B cell (primary cell): ENCODE results near the gene ATXN2L.

Experiments used
- EZH2 ChIP-seq: IDR thresholded peaks from 2 replicates; pipeline ENCODE4 v1.6.1; 2012; ENCODE audit warnings: borderline replicate concordance, low read depth, mild to moderate bottlenecking, moderate library complexity, low read length; ENCODE audit not compliant: insufficient read depth, poor library complexity, severe bottlenecking
- TF ChIP-seq, protein P1 (sequence below): fragments of 200-600 bp; IDR thresholded peaks from one replicate; pipeline ENCODE4 v1.8.0; 2022; ENCODE audit warnings: antibody characterized with exemption, mild to moderate bottlenecking

DNA sequence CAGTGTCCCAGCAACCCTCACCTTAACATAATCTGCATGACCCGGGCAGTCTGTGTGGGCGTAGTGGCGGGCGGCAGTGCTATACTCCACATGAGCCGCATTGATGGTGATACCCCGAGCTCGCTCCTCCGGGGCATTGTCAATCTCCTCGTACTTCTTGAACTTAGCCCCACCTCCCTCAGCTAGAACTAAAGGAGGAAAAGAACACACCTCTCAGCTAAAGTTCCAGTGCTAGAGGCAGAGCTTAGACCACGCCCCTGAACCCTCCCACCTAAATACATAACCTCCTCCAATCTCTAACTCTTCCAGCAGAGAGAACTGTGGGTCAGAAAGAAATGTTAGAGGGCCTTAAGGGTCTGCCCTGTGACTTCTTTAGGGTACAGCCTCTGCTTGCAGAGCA lies 22.5 kb downstream of the ATXN2L start:
- TF ChIP-seq, protein P1, sequence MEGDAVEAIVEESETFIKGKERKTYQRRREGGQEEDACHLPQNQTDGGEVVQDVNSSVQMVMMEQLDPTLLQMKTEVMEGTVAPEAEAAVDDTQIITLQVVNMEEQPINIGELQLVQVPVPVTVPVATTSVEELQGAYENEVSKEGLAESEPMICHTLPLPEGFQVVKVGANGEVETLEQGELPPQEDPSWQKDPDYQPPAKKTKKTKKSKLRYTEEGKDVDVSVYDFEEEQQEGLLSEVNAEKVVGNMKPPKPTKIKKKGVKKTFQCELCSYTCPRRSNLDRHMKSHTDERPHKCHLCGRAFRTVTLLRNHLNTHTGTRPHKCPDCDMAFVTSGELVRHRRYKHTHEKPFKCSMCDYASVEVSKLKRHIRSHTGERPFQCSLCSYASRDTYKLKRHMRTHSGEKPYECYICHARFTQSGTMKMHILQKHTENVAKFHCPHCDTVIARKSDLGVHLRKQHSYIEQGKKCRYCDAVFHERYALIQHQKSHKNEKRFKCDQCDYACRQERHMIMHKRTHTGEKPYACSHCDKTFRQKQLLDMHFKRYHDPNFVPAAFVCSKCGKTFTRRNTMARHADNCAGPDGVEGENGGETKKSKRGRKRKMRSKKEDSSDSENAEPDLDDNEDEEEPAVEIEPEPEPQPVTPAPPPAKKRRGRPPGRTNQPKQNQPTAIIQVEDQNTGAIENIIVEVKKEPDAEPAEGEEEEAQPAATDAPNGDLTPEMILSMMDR = no peak
- TF ChIP-seq EZH2 = no peak
